Fibroblast of lung (primary cell): ENCODE measurements around the gene LRP5. TPM values are rescaled to one million over a fixed set of nuclear protein-coding genes. Genes with fewer than 3 reads are reported as not detected.
A peak's percentile ranks its signal among the peaks of the same experiment; 100 is the strongest.

Source experiments
- DNase-seq, 2 donors: peaks; one replicate each; pipeline versions ENCODE4 v3.0.0 to v3.0.0-alpha.2; 2010; ENCODE audit warnings: low read depth in 2 of 2
- H2AFZ ChIP-seq: 2 replicates; pipeline ENCODE4 v1.5.1; 2012; ENCODE audit warnings: low read length, control low read depth, inconsistent platforms
- H3K27ac ChIP-seq: 2 replicates; pipeline ENCODE4 v1.5.1; 2011; ENCODE audit warnings: low read length, control low read depth; ENCODE audit not compliant: insufficient read depth
- H3K27me3 ChIP-seq: 2 replicates; pipeline ENCODE4 v1.5.1; 2011; ENCODE audit warnings: mild to moderate bottlenecking, low read length; ENCODE audit not compliant: control insufficient read depth, insufficient read depth
- H3K36me3 ChIP-seq: 2 replicates; pipeline ENCODE4 v1.5.1; 2011; ENCODE audit warnings: low read length; ENCODE audit not compliant: control insufficient read depth, insufficient read depth
- H3K4me1 ChIP-seq: 2 replicates; pipeline ENCODE4 v1.5.1; 2011; ENCODE audit warnings: low read length; ENCODE audit not compliant: control insufficient read depth, insufficient read depth; ENCODE audit errors: extremely low read depth
- H3K4me2 ChIP-seq: 2 replicates; pipeline ENCODE4 v1.5.1; 2011; ENCODE audit warnings: low read length, control low read depth; ENCODE audit not compliant: insufficient read depth; ENCODE audit errors: extremely low read depth
- H3K4me3 ChIP-seq, 4 experiments: fragments of 200-600 bp in 1 of 4; sonication (generic) in 1 of 4; replicated peaks in 1 of 4; 2 replicates each; pipeline ENCODE4 v1.5.1; 2011 to 2016; ENCODE audit warnings: low read length in 4 of 4, low read depth in 3 of 4, mild to moderate bottlenecking in 3 of 4, control low read depth in 2 of 4, inconsistent platforms in 1 of 4, mixed read lengths in 1 of 4; ENCODE audit not compliant: insufficient read depth in 1 of 4; ENCODE audit errors: control extremely low read depth in 1 of 4
- H3K79me2 ChIP-seq: 2 replicates; pipeline ENCODE4 v1.5.1; 2012; ENCODE audit warnings: mild to moderate bottlenecking, low read length, inconsistent platforms; ENCODE audit not compliant: control insufficient read depth, insufficient read depth
- H3K9ac ChIP-seq: 2 replicates; pipeline ENCODE4 v1.5.1; 2011; ENCODE audit warnings: mild to moderate bottlenecking, low read length, control low read depth; ENCODE audit not compliant: insufficient read depth
- H3K9me3 ChIP-seq: 2 replicates; pipeline ENCODE4 v1.5.1; 2012; ENCODE audit warnings: low read depth, low read length; ENCODE audit not compliant: control insufficient read depth, insufficient read depth
- H4K20me1 ChIP-seq: 2 replicates; pipeline ENCODE4 v1.5.1; 2011; ENCODE audit warnings: low read length; ENCODE audit not compliant: control insufficient read depth, insufficient read depth; ENCODE audit errors: extremely low read depth
- EZH2 ChIP-seq: IDR thresholded peaks from 2 replicates; pipeline ENCODE4 v1.5.1; 2012; ENCODE audit warnings: low read length, control low read depth, mild to moderate bottlenecking; ENCODE audit errors: missing control alignments
- polyA plus RNA-seq, 2 donors: library from polyadenylated mRNA; depleted of rRNA in 1 of 2; stranded (reverse) in 1 of 2; unstranded in 1 of 2; fragments of >200 nt; gene quantifications; 2 replicates each; pipeline ENCODE4 v1.2.1, GENCODE V29; 2011 to 2012; ENCODE audit warnings: missing spikeins in 1 of 2
- total RNA-seq: library from RNA; depleted of rRNA; stranded (reverse); fragments of >200 nt; gene quantifications from 2 replicates; pipeline ENCODE4 v1.2.1, GENCODE V29; 2014
- TF ChIP-seq, protein P1 (sequence below), 2 donors: IDR thresholded peaks in 1 of 2; conservative IDR thresholded peaks in 1 of 2; 1 replicate in 1 of 2; 2 replicates in 1 of 2; pipeline ENCODE4 v1.5.1; 2011 to 2012; ENCODE audit warnings: low read length in 2 of 2, control low read depth in 1 of 2, inconsistent platforms in 1 of 2, low read depth in 1 of 2, mild to moderate bottlenecking in 1 of 2

Gene LRP5
- total and polyA plus RNA-seq, 2 donors (not counting 1 experiment from before 2014, with no cell fraction given): 3.8 to 22.0 TPM

DNA sequence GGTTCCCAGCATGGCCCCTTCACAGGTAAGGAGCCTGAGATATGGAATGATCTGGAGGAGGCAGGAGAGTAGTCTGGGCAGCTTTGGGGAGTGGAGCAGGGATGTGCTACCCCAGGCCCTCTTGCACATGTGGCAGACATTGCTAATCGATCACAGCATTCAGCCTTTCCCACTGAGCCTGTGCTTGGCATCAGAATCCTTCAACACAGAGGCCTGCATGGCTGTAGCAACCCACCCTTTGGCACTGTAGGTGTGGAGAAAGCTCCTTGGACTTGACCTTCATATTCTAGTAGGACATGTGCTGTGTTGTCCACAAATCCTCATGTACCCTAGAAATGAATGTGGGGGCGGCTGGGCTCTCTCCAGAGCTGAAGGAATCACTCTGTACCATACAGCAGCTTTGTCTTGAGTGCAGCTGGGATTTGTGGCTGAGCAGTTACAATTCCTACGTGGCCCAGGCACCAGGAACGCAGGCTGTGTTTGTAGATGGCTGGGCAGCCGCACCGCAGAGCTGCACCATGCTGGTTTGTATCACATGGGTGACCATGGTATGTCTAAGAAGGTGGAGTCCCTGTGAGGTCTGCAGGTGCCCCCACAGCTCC, 126.4 kb downstream of the LRP5 start:
- Histone ChIP-seq H3K27me3 (no peaks in the 10 kb centered on the region), H3K4me1 (peaks cover 7% of the 10 kb centered on the region), H4K20me1 (no peaks in the 10 kb centered on the region), H3K79me2 (no peaks in the 10 kb centered on the region), H3K9ac (no peak overlapping the region), H3K36me3 (no peaks in the 10 kb centered on the region), H3K9me3 (no peaks in the 10 kb centered on the region), H2AFZ (no peak overlapping the region), H3K27ac (no peak overlapping the region), H3K4me3 (no peak overlapping the region), H3K4me2 (no peak overlapping the region)
- TF ChIP-seq, protein P1, sequence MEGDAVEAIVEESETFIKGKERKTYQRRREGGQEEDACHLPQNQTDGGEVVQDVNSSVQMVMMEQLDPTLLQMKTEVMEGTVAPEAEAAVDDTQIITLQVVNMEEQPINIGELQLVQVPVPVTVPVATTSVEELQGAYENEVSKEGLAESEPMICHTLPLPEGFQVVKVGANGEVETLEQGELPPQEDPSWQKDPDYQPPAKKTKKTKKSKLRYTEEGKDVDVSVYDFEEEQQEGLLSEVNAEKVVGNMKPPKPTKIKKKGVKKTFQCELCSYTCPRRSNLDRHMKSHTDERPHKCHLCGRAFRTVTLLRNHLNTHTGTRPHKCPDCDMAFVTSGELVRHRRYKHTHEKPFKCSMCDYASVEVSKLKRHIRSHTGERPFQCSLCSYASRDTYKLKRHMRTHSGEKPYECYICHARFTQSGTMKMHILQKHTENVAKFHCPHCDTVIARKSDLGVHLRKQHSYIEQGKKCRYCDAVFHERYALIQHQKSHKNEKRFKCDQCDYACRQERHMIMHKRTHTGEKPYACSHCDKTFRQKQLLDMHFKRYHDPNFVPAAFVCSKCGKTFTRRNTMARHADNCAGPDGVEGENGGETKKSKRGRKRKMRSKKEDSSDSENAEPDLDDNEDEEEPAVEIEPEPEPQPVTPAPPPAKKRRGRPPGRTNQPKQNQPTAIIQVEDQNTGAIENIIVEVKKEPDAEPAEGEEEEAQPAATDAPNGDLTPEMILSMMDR (conservative IDR thresholded peaks at IDR 0.05 in 1 of 2, IDR thresholded peaks at IDR 0.05 in 1 of 2; ENCODE audit: low read depth in 1 of 2, low read length in 2 of 2): no peak
- TF ChIP-seq EZH2: no peak
- DNase-seq: no peak

DNA sequence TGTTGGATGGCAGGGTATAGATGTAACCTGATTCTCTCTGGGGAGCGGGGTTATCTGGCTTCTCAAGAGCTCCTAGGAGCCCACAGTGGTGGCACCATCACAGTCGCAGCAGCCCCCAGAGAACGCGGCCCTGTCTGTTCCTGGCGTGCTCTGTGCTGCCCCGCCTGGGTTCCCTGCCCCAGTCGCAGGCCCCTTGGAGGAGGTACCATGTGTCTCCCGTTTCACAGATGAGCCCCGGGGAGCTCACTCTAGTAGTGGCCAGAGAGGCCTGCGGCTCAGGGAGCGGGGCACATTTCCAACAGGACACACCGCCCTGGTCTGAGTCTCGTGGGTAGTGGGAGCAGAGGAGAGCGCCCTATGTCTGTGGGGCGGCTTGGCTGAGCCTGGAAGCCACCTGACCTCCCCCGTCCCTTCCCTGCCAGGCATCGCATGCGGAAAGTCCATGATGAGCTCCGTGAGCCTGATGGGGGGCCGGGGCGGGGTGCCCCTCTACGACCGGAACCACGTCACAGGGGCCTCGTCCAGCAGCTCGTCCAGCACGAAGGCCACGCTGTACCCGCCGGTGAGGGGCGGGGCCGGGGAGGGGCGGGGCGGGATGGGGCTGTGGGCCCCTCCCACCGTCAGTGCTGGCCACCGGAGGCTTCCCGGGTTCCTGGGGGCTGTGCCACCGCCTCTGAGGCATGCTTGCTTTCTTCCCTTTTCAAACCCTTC, 127.1 kb downstream of the LRP5 start:
- no peaks in the 10 kb centered on the region for H3K27me3 ChIP-seq
- H3K4me2 ChIP-seq: no peak overlapping the region
- H2AFZ ChIP-seq: no peak overlapping the region
- H3K9ac ChIP-seq: no peak overlapping the region
- peaks cover 7% of the 10 kb centered on the region for H3K4me1 ChIP-seq
- DNase-seq: no peak
- H3K36me3 ChIP-seq: no peaks in the 10 kb centered on the region
- no peak overlapping the region for H3K27ac ChIP-seq
- H4K20me1 ChIP-seq: no peaks in the 10 kb centered on the region
- H3K79me2 ChIP-seq: no peaks in the 10 kb centered on the region
- TF ChIP-seq, protein P1 (conservative IDR thresholded peaks at IDR 0.05 in 1 of 2, IDR thresholded peaks at IDR 0.05 in 1 of 2; ENCODE audit: low read depth in 1 of 2, low read length in 2 of 2): no peak
- TF ChIP-seq EZH2: no peak
- no peaks in the 10 kb centered on the region for H3K9me3 ChIP-seq
- no peak overlapping the region for H3K4me3 ChIP-seq

DNA sequence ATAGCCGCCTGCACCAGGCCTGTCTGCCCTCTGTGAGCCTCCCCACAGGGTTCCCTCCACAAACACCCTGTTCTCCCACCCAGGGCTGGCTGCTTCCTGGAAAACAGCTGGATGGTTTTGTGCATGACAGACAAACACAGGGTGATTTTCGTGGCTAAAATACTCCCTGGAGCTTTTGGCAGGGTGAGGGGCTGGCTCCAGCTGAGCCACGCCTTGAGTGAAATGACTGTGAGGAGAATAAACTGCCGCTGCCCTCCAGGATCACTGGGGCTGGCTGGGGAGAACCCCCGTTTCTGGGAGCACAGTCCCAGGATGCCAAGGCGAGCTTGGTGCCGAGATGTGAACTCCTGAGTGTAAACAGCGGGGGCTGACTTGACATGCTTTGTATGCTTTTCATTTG, 127.8 kb downstream of the LRP5 start:
- TF ChIP-seq EZH2: no peak
- TF ChIP-seq, protein P1 (conservative IDR thresholded peaks at IDR 0.05 in 1 of 2, IDR thresholded peaks at IDR 0.05 in 1 of 2; ENCODE audit: low read depth in 1 of 2, low read length in 2 of 2): no peak
- Histone ChIP-seq H3K4me3 (no peak overlapping the region), H3K27ac (no peak overlapping the region), H3K4me1 (peaks cover 7% of the 10 kb centered on the region), H3K4me2 (no peak overlapping the region), H4K20me1 (no peaks in the 10 kb centered on the region), H3K9ac (no peak overlapping the region), H2AFZ (no peak overlapping the region), H3K9me3 (no peaks in the 10 kb centered on the region), H3K79me2 (no peaks in the 10 kb centered on the region), H3K36me3 (no peaks in the 10 kb centered on the region), H3K27me3 (no peaks in the 10 kb centered on the region)
- peak in 1 of 2 donors; percentile 44 for DNase-seq
